Kidney glomerular epithelial cell (primary cell): Measurements from ENCODE around the gene ERGIC1.
A peak's percentile ranks its signal among the peaks of the same experiment; 100 is the strongest.
"Not testable (repeated sequence)": the region's sequence is repeated elsewhere in the genome, so short reads cannot be mapped to it uniquely, and the experiment has no call there.

Experiments used
- DNase-seq: peaks from one replicate; lab custom pipeline; 2025; lab: John Stamatoyannopoulos, UW

The ERGIC1 gene

GRCh38 chr5:172830275-172830799, 3.7 kb upstream of the ERGIC1 start:
- no peak for DNase-seq

- peak; percentile 59 for DNase-seq
Observed at GRCh38 chr5:172830876-172831662, 3.0 kb upstream of the ERGIC1 start.

GRCh38 chr5:172832383-172833315, 1.4 kb upstream of the ERGIC1 start:
- DNase-seq = no peak

DNA sequence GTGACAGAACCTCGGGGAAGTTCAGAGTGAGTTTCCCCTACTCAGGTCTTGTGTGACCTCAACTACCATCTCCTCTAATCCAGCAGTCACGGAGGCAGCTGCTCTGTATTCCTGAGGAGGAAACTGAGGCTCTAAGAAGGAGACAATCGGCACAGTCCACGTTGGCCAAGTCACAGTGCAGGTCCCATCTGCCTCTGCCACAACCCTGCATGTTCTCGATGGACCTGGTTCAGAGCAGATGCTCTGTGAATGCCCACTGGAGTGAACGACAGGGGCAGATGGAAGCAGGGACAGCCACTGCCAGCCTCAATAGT, 722 bp upstream of the ERGIC1 start:
- DNase-seq = no peak

- DNase-seq = no peak
Observed at GRCh38 chr5:172834415-172835289, 601 bp downstream of the ERGIC1 start.

- DNase-seq = no peak
Observed at GRCh38 chr5:172835290-172835993, 1.4 kb downstream of the ERGIC1 start.

GRCh38 chr5:172835994-172836356, 1.9 kb downstream of the ERGIC1 start:
- DNase-seq = no peak

DNA sequence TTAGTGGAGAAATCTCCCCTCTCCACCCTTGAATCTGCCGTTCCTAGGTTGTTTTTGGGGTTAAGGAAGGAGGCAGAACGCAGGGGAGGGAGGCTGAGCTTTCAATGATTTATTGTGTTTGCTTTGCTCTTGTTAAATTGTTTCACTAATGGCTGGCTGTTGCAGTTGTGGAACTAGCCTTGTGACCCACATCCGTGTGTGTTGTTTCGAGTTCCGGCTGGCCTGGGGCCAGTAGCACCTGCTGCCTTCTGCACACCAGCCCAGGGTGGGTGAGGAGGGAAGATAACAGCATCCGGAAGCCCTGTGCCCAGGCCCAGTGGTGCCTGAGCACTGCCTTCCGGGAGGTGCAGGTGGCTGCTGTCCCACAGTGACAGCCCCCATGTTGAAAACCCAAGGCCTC, 3.6 kb downstream of the ERGIC1 start:
- DNase-seq = no peak

GRCh38 chr5:172838151-172838875, 4.3 kb downstream of the ERGIC1 start:
- no peak for DNase-seq

DNA sequence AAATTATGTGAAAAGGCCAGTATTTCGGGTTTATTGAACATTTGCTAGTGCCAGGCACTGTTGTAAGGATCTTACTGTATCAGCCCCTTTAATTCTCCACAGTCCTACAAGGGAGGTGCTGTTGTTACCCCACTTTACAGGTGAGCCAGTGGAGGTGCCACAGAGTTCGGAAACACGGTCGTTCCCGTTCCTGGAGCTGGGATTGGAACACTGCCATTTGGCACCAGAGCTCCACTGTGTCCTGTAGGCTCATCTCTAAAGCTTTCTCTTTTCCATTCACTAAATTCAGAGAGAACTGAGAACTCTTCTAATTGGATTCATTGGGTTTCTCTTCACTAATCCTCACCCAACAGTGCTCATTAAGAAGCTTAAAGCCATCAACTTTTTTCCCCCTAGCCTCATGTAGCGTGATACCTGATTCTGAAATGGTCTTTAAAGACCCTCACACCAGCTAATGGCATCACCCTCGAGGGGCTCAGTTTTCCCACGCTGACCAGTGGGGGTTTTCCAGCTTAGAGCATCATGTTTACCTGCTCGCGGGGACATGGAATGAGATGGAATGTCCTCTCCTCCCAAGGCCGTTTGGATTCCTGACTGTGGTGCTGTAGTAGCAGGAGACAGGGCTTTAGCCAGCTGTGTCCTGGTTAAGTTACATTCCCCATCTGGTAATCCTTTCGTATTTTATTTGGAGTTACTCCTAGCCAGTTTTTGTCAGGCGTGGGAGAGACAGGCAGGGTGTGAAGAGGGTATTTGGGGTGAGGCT, 5.8 kb downstream of the ERGIC1 start:
- DNase-seq = no peak

DNA sequence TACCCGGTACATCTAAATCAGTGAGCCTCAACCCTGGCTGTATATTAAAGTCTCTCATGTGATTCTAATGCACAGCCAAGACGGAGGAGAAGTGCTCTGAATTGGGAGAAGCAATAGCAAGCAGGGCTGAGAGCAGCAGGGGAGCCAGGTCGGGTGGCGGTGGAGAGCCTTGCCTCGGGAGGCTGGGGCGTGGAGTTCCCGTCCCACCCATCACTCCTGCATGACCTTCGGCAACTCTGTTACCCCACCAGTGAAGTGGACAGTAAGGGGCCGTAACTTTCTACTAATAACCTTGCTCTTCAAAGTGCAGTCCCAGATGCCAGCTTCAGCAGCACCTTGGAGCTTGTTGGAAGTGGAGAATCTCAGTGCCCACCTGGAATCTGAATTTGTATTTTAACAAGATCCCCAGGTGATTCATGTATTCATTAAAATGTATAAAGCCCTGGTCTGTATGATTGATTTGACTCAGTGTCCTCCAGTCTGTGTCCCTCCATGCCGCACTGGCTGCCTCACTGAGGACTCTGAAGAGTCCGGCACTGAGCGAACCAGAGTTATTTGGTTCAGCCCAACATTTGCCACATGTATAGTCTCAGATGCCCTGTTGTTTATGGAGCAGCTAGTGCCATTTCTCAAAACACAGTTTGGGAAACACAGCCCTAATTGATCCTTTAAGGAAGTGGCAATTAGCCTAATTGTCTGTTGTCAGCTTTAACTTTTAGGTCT, 6.5 kb downstream of the ERGIC1 start:
- no peak for DNase-seq

DNA sequence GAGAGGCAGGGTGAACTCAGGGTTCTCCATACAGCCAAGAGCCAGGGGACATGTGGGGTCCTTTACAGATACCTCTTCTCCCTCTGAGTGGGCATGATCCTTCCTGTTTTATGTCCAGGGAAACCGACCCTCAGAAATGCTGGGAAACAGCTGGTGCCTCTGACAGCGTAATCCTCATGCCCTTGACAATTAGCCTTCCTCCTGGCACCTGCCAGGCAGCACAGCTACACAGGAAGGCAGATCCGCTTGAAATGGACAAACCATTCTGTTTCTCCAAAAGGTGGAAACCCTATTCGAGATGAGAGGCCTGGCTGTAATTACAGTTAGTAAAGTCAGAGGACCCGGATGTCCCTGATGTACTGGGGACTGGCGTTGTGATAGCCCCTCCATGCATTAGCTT, 7.2 kb downstream of the ERGIC1 start:
- DNase-seq = no peak

DNA sequence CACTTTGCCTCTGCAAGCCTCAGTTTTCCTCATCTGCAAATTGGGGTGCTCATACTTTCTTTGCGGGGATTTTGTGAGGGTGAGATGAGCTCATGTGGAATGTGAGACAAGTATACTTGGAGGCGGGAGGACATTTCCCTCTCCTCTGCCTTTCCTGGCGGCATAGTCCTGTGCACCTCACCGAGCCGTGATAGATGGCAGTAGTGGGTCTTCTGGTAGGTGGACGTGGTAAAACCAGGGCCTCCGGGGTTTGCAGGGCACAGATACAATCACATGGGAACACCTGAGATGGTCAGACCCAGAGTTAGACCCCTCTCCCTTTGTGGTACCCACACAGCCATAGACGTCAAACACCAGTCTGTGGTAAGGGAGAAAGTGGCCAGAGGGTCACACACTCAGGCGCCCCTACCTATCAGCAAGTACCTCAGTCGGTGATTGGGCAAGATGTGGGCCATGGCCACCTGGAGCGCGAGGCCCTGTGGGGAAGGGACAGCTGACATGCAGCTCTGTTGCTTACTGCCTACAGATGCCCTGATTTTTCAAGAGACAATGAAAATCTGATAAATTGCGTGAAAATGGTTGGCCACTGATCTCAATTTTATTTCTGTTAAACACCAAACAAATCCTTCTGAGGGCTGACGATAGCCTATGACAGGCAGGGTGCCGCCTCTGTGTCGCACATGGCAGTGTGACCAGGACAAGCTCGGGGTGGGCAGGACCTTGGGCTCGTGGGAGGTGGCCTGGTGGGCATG, 9.9 kb downstream of the ERGIC1 start:
- DNase-seq = no peak

DNA sequence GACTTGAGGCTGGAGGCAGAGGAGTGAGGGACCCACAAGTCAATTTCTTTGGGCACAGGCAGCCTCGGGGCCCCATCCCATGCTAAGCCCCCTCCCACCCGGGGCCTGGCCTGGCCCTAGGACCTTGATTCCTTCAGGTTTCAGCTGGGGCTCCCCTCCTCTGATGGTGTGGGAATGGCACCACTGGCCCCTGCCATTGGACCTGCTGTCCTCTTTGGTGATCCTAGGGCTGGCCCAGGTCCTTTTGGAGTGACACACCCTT, 10.5 kb downstream of the ERGIC1 start:
- DNase-seq = no peak

- no peak for DNase-seq
Observed at GRCh38 chr5:172845154-172845553, 11.1 kb downstream of the ERGIC1 start.

GRCh38 chr5:172845576-172845975, 11.5 kb downstream of the ERGIC1 start:
- no peak for DNase-seq

DNA sequence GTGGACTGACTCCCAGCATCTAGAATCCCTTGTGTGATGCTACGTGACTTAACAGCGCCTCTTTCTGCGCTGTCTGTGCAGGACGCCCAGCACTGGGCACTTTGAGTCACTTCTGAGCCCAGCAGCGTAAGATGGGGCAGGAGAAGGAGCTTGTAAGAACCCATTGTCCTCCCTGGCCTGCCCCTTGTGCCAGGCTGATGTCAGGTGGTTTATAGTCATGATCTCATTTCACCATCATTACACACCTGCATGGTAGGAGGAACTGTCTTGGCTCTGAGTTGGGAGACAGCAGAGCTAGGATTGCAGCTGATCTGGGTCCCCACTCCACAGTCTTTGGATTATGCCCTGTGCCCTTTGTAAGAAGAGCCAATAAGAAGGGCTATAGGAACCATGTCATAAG, 12.2 kb downstream of the ERGIC1 start:
- no peak for DNase-seq

GRCh38 chr5:172846677-172847076, 12.6 kb downstream of the ERGIC1 start:
- no peak for DNase-seq

GRCh38 chr5:172847584-172847983, 13.5 kb downstream of the ERGIC1 start:
- not testable (repeated sequence) for DNase-seq
